ENCODE measurements around the gene MTOR.
"Not testable (repeated sequence)": the region's sequence is repeated elsewhere in the genome, so short reads cannot be mapped to it uniquely, and the experiment has no call there.

The MTOR gene

GRCh38 chr1:11214698-11215380 is 47.5 kb downstream of the MTOR start:
- peak; percentile 58 for DNase-seq

DNA sequence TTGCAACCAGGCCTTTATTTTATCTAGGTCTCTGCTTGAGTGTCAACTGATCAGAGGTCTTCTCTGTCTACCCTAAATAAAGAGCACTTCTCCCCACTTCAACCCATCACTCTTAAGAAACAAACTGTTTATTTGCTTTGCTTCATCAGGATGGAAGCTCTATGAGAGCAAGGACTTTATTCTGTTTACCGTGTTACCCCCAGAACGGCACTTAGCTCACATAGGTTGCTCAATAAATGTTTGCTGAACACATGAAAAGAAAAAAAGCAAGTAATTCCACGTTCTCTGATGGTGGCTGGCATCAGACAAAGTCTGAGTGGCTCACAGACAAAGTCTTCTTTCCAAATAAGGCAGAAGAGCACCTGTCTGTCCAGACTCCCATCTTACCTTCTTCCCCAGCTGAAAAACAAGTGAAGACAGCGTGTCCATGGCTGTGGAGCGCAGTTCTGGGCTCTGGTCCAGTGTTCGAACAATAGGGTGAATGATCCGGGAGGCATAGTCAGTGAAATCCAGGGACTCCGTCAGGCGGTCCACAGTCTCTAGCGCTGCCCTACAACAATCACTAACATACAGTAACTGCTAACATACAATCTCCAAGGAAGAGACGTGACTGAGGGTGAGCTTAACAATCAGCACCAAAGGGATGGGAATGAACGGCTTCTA is 50.3 kb downstream of the MTOR start:
- no peak for DNase-seq

- DNase-seq: no peak
Measured at GRCh38 chr1:11211461-11211860, 50.9 kb downstream of the MTOR start.

- no peak for DNase-seq
Measured at GRCh38 chr1:11207898-11208611, 54.3 kb downstream of the MTOR start.

DNA sequence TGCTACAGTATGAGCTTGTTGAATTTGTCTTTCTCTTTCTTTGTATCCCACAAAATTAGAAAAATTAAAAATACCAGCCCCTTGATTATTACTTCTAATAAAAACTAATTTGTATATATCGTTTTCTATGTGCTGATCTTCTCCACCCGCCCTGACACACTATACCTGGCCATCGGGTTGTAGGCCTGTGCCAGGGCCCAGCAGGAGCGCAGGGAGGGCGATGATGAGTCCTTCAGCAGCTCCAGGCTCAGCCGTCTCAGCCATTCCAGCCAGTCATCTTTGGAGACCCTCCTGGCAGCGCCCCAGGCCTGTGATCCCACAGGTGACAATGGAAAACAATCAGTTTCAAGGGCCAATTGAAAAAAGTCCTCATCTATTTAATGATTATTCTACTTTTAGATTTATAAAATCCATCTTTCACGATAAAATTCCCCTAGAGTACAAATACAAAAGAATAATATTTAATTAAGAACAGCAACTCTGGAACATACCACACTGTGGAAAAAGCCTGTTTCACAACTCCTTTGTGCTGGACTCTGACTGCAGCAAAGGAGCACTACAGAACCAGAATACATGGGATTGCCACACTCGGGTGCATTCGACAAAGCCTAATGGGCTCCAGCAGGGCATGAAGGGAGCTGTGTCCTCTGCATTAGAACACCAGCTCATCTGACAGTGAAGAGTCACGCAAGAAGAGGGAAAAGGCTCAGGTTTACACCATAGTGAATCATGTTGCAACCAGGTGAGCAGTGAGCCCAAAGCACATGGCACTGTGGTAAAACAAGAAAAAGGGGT is 57.8 kb downstream of the MTOR start:
- no peak for DNase-seq

DNA sequence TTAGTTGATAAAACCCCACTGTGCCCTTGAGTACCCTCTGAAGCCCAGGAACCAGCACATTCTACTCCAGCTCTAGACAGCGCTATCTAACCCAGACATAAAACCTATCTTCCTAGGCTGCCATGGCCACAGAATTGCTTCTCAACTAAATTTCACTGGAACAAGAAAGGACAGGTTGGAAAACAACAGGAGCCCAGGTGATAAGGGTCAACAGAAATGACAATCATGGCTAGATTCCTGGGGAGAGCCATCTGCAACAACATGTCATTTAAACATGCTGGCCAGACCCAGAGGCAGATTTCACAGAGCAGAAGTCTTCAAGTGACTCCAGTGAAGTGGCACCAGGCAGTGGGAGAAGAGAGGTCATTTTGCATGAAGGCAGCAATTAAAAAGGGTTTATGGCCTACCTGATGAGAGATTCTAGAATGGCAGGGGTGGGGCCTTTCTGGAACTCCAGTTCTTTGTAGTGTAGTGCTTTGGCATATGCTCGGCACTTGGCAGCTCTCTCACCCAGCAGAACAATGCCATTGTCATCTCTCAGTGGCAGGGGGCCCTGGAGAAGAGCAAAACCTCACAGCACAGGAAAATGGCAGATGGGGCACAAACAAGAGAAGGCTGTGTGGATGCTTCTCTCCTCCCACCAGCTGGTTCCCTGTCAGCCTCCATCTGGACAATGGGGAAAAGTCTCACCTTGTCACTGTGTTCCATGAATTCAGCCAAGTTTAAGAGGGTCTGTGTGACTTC is 63.3 kb downstream of the MTOR start:
- peak; percentile 20 for DNase-seq

DNA sequence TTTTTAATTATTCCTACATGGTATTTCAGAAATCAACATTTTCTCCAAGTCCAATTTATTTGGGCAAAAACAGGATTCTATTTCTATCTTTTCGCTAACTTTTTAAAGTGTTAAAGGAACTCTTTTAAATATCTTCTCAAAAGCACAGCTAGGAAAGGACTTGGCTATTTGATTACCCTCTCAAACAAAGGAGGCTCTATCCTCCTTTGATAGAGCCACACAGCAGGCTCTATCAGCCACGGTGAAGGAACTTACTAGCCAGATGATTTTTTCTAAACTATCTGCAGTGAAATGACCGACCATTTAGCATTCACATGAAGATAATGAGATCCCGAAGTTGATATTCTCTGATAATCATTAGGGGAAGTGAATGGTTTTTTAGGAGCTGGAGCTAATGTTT is 64.1 kb downstream of the MTOR start:
- DNase-seq: no peak

DNA sequence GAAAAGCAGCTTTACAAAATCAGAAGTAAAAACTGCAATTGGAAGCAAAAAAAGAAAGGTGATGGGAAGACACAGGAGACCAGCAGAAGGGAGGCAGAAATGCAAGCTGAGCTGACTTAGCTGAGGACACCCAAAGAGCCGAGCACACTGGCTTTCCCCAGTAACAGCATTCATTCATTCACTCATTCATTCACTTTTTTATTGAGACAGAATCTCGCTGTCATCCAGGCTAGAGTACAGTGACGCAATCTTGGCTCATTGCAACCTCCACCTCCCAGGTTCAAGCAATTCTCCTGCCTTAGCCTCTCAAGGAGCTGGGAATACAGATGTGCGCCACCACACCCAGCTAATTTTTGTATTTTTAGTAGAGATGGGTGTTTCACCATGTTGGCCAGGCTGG is 65.0 kb downstream of the MTOR start:
- no peak for DNase-seq

- no peak for DNase-seq
Measured at GRCh38 chr1:11196945-11197344, 65.4 kb downstream of the MTOR start.

DNA sequence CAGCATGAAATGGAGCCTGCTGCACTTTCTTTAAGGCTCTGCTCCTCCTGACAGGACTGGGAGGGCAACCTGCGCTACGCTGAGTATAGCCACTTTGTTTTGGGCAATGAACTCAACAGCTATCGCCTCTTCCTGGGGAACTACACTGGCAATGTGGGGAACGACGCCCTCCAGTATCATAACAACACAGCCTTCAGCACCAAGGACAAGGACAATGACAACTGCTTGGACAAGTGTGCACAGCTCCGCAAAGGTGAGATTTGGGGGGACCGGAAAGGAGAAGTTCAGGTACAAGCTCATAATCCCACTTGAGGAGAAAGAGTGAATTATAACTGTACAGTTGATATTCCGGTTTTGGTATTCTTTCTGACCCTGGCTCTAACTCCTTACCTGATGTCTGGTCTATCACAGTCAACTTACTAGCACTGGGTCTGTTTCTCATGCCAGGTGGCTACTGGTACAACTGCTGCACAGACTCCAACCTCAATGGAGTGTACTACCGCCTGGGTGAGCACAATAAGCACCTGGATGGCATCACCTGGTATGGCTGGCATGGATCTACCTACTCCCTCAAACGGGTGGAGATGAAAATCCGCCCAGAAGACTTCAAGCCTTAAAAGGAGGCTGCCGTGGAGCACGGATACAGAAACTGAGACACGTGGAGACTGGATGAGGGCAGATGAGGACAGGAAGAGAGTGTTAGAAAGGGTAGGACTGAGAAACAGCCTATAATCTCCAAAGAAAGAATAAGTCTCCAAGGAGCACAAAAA is 67.8 kb downstream of the MTOR start:
- no peak for DNase-seq

DNA sequence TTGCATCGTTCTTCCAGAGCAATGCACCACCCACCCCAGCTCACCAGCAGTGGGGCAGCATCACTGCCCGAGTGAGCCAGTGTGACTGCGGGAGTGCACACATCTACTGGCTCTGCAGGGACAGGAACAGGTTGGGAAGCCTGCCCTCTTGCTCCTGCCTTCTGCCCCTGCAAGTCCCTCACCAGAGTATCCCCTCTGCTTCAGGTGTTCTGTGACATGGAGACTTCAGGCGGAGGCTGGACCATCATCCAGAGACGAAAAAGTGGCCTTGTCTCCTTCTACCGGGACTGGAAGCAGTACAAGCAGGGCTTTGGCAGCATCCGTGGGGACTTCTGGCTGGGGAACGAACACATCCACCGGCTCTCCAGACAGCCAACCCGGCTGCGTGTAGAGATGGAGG is 69.0 kb downstream of the MTOR start:
- no peak for DNase-seq

- no peak for DNase-seq
Measured at GRCh38 chr1:11188858-11189451, 73.4 kb downstream of the MTOR start, which contains the start of gene ANGPTL7. Gene ANGPTL7, plus strand, starts transcription at chr1:11189355. Its CDS starts 225 bp downstream, at chr1:11189580.

GRCh38 chr1:11188381-11188780 is 74.0 kb downstream of the MTOR start:
- DNase-seq: no peak

DNA sequence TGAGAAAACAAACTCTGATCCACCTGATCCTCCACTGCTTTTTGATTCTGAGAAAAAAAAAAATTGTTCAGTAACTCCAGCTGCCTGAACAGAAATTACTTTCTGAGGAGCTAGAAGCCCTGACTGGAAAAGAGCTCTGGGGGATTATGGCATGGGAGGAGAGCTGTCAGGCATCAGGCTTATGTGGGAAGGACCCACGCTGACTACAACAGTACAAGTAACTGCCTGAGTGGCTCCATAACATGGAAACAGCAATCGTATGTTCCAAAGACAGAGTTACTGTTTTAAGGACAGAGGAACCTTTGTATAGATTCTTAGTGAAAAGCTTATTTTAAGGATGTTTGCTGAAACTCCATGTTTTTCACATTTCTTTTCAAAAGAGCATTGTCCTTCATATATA is 74.4 kb downstream of the MTOR start:
- no peak for DNase-seq

DNA sequence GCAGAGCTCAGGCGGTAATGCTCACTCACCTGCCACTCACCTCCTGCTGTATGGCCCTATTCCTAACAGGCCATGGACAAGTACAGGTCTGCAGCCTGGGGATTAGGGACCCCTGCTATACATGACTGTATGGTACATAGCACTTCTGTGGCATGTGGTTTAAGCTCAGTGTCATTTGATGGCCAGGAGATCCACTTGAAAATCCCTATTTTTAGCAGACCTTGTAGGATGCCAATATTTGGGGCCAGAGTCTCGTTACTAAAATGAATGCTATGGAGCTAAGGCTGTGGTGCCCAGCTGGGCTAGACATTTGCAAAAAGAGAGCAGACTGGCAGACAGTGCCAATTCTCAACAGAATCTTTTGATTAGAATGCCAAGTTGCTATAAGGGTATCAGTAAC is 74.9 kb downstream of the MTOR start:
- DNase-seq: no peak

DNA sequence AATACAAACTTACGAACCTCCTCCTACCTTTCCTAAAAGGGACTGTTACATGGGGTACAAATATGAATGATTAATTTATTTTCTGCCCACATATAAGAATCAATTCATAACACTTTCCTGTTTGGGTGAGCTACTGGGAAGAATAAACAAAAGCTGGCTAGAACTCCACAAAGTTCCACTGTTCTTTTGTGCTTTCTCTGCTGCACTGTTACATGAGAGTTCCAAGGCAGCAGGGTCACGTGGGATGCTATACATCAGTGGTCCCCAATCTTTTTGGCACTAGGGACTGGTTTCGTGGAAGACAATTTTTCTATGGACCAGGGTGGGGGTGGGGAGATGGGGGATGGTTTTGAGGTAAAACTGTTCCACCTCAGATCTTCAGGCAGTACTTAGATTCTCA is 75.4 kb downstream of the MTOR start:
- DNase-seq: no peak

- DNase-seq: no peak
Measured at GRCh38 chr1:11184973-11185372, 77.4 kb downstream of the MTOR start.

DNA sequence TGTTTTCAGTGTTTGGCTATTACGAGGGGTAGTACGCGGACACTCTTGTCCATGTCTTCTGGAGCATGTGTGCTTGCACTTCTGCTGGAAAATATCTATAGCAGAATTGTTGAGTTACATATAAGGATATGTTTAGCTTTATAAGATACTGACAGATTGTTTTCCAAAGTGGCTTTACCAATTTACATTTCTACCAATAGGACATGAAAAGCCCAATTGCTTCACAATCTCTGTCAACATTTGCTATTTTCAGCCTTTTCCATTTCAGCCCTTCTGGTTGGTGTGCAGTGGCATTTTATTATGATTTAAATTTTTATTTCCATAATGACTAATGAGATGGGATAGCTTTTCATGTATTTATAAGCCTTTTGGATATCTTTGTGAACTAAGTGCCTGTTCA is 79.5 kb downstream of the MTOR start:
- no peak for DNase-seq

- no peak for DNase-seq
Measured at GRCh38 chr1:11180342-11180744, 82.0 kb downstream of the MTOR start.

DNA sequence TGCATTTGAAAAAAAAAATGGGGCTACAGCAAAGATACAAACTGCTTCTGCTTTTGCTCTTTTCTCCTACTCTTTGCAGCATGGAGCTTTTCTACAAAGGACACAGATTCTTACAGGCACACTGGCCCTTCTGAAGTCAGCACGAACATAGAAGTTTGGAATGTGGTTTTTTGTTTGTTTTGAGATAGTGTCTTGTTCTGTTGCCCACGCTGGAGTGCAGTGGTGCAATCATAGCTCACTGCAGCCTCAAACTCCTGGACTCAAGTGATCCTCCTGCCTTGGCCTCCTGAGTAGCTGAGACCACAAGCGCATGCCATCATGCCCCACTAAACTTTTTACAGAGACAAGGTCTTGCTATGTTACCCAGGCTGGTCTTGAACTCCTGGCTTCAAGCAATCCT is 82.6 kb downstream of the MTOR start:
- not testable (repeated sequence) for DNase-seq

- DNase-seq: no peak
Measured at GRCh38 chr1:11179125-11179524, 83.2 kb downstream of the MTOR start.

Data from NCI-H1105 treated with DMSO at 0.1 percent for 48 hours (cell line).